Stimulated activated CD4-positive, alpha-beta T cell treated with anti-CD3 and anti-CD28 coated beads, Interleukin-15, amount 100 ng/mL, for 24 hours (primary cell): Measurements from ENCODE around the gene EXOSC5.
"Not testable (repeated sequence)": the region's sequence is repeated elsewhere in the genome, so short reads cannot be mapped to it uniquely, and the experiment has no call there.

ENCODE experiments used
- DNase-seq: peaks from one replicate; pipeline ENCODE4 v3.0.0-alpha.2; 2020

EXOSC5 gene

GRCh38 chr19:41426116-41426841 lies 29.1 kb upstream of the EXOSC5 start:
- no peak for DNase-seq

GRCh38 chr19:41425174-41426115 lies 28.3 kb upstream of the EXOSC5 start:
- no peak for DNase-seq

- DNase-seq: no peak
These were observed 27.4 kb upstream of the EXOSC5 start for GRCh38 chr19:41424335-41425173.

GRCh38 chr19:41422955-41423354 lies 25.8 kb upstream of the EXOSC5 start:
- DNase-seq: no peak

- DNase-seq: no peak
These were observed 25.3 kb upstream of the EXOSC5 start for GRCh38 chr19:41422456-41422855.

GRCh38 chr19:41421973-41422372 lies 24.8 kb upstream of the EXOSC5 start:
- DNase-seq: no peak

GRCh38 chr19:41421314-41421713 lies 24.2 kb upstream of the EXOSC5 start:
- DNase-seq: no peak

- DNase-seq: no peak
These were observed 23.1 kb upstream of the EXOSC5 start for GRCh38 chr19:41420101-41420880.

- DNase-seq: no peak
These were observed 19.1 kb upstream of the EXOSC5 start for GRCh38 chr19:41416194-41416674.

GRCh38 chr19:41415154-41415571 lies 18.0 kb upstream of the EXOSC5 start:
- DNase-seq: no peak

- no peak for DNase-seq
These were observed 17.3 kb upstream of the EXOSC5 start for GRCh38 chr19:41414461-41414860.

GRCh38 chr19:41413947-41414346 lies 16.8 kb upstream of the EXOSC5 start:
- DNase-seq: no peak

- DNase-seq: no peak
These were observed 15.8 kb upstream of the EXOSC5 start for GRCh38 chr19:41412953-41413352.

GRCh38 chr19:41411968-41412265 lies 14.8 kb upstream of the EXOSC5 start:
- no peak for DNase-seq

GRCh38 chr19:41411100-41411967 lies 14.2 kb upstream of the EXOSC5 start:
- DNase-seq: no peak

- DNase-seq: no peak
These were observed 13.3 kb upstream of the EXOSC5 start for GRCh38 chr19:41410336-41411054.

- DNase-seq: no peak
These were observed 12.1 kb upstream of the EXOSC5 start for GRCh38 chr19:41409288-41409687.

- DNase-seq: not testable (repeated sequence)
These were observed 11.7 kb upstream of the EXOSC5 start for GRCh38 chr19:41408846-41409245.

- no peak for DNase-seq
These were observed 11.1 kb upstream of the EXOSC5 start for GRCh38 chr19:41408256-41408655.

- no peak for DNase-seq
These were observed 10.1 kb upstream of the EXOSC5 start for GRCh38 chr19:41407271-41407670.

- DNase-seq: no peak
These were observed 8.6 kb upstream of the EXOSC5 start for GRCh38 chr19:41405776-41406175.
